Suprapubic skin (tissue), 4 donors: ENCODE measurements around the gene CUBN. TPM values are rescaled to one million over a fixed set of nuclear protein-coding genes. Genes with fewer than 3 reads are reported as not detected.

Source experiments
- DNase-seq, 2 donors: peaks; one replicate each; pipeline ENCODE4 v3.0.0-alpha.2; 2019; ENCODE audit warnings: low spot score in 2 of 2
- H3K27ac ChIP-seq: fragments of 200-600 bp; sonication (generic); one replicate; pipeline ENCODE4 v1.5.1; 2019
- H3K27me3 ChIP-seq: fragments of 200-600 bp; sonication (generic); one replicate; pipeline ENCODE4 v1.5.1; 2019
- H3K36me3 ChIP-seq: fragments of 200-600 bp; sonication (generic); one replicate; pipeline ENCODE4 v1.5.1; 2019
- H3K4me1 ChIP-seq: fragments of 200-600 bp; sonication (generic); one replicate; pipeline ENCODE4 v1.5.1; 2019
- H3K4me3 ChIP-seq: fragments of 200-600 bp; sonication (generic); one replicate; pipeline ENCODE4 v1.5.1; 2019; ENCODE audit warnings: mild to moderate bottlenecking
- H3K9me3 ChIP-seq: fragments of 200-600 bp; sonication (generic); one replicate; pipeline ENCODE4 v1.5.1; 2019
- EP300 ChIP-seq: sonication (generic); formaldehyde crosslinking; IDR thresholded peaks from one replicate; pipeline ENCODE4 v1.6.1; 2017; ENCODE audit warnings: antibody characterized with exemption
- POLR2A ChIP-seq, 2 donors: fragments of 450-650 bp; IDR thresholded peaks; one replicate each; pipeline ENCODE4 v1.6.1; 2017; ENCODE audit warnings: antibody characterized with exemption in 2 of 2, mild to moderate bottlenecking in 2 of 2, moderate library complexity in 2 of 2
- POLR2AphosphoS5 ChIP-seq, 3 donors: sonication (generic); formaldehyde crosslinking; IDR thresholded peaks; one replicate each; pipeline ENCODE4 v1.6.1; 2017; ENCODE audit warnings: antibody characterized with exemption in 3 of 3
- WGBS: methylation state at CpG from one replicate; pipeline ENCODE4 v1.1.5; 2018; 5-methylcytosine and 5-hydroxymethylcytosine counted together
- total RNA-seq, 4 donors: library from RNA; depleted of rRNA; stranded (reverse); fragments of >200 nt; gene quantifications; one replicate each; pipeline ENCODE4 v1.1.0, GENCODE V29; 2016
- TF ChIP-seq, protein P1 (sequence below), 2 donors: fragments of 200-600 bp in 1 of 2; fragments of 450-650 bp in 1 of 2; sonication (generic) in 1 of 2; IDR thresholded peaks; one replicate each; pipeline ENCODE4 v1.5.1; 2016 to 2019; ENCODE audit warnings: antibody characterized with exemption in 2 of 2, mild to moderate bottlenecking in 1 of 2, moderate library complexity in 1 of 2

Gene CUBN
- total RNA-seq, 4 donors from 2014 or later, result 1.1 to 8.4 (median 1.2) TPM

DNA sequence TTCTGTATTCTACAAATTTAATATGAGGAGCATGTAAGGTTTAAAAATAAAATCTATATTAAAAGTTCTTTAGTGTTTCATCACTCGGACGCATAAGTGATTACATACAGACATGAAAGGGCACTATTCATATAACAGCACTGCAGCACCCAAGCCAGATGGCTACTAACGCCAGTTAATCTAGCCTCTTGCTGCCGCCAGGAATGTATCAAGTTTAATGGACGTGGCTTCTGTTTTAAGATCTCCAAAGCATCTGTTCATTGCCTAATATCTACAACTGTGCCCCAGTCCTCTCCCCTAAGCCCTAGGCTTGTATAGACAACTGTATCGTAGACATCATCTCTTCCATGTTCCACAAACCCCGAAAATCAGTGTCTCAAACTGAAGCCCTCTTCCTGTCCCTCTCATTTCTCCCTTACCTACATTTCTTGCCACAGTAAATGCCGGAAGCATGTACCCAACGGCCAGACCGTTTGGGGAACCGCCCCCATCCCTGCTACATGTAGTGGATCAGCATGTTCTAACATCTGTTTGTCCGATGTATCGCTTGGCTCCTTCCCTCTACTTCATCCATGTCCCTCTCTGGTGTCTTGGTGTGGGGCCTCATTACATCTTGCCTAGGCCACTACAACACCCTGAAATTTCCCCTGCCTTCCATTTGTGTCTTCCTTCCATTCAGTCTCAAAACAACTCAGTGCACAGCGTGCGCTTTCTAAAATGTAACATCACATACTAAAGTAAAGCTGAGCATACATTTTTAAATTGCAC is 164.9 kb downstream of the CUBN start:
- H3K27ac ChIP-seq, result no peak overlapping the region
- no peak for DNase-seq
- TF ChIP-seq EP300 (no peak), POLR2A (IDR thresholded peaks at IDR 0.05) (no peak), POLR2AphosphoS5 (IDR thresholded peaks at IDR 0.05) (no peak)
- TF ChIP-seq, protein P1, sequence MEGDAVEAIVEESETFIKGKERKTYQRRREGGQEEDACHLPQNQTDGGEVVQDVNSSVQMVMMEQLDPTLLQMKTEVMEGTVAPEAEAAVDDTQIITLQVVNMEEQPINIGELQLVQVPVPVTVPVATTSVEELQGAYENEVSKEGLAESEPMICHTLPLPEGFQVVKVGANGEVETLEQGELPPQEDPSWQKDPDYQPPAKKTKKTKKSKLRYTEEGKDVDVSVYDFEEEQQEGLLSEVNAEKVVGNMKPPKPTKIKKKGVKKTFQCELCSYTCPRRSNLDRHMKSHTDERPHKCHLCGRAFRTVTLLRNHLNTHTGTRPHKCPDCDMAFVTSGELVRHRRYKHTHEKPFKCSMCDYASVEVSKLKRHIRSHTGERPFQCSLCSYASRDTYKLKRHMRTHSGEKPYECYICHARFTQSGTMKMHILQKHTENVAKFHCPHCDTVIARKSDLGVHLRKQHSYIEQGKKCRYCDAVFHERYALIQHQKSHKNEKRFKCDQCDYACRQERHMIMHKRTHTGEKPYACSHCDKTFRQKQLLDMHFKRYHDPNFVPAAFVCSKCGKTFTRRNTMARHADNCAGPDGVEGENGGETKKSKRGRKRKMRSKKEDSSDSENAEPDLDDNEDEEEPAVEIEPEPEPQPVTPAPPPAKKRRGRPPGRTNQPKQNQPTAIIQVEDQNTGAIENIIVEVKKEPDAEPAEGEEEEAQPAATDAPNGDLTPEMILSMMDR (IDR thresholded peaks at IDR 0.05), result no peak
- 72% methylated on average over 15 of the region's 15 CpGs for WGBS
- no peaks in the 10 kb centered on the region for H3K27me3 ChIP-seq
- H3K9me3 ChIP-seq, result no peaks in the 10 kb centered on the region
- no peak overlapping the region for H3K4me3 ChIP-seq
- no peaks in the 10 kb centered on the region for H3K36me3 ChIP-seq
- H3K4me1 ChIP-seq, result peaks cover 32% of the 10 kb centered on the region

DNA sequence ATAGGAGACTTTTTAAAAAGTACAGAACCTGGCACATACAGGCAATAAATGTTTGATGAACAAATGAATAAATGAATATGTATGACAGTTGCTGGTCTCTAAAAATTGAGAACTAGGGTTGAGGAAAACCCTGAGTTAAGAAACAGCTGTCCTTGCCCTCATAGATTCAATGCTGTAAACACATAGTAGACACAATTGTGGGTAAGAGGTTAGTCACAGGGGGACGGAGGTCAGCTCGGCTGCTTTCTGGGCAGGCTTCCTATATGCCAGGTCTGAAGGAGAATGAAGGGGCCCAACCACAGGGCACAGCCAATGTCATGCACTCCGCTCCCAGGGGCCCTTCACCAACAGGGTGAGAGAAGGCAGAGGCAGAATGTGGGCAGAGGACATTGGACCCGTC is 169.1 kb downstream of the CUBN start:
- no peak overlapping the region for H3K27ac ChIP-seq

GRCh38 chr10:16957038-16957437 is 172.6 kb downstream of the CUBN start:
- Histone ChIP-seq H3K9me3 (no peaks in the 10 kb centered on the region), H3K36me3 (no peaks in the 10 kb centered on the region), H3K4me3 (no peak overlapping the region), H3K27ac (no peak overlapping the region), H3K4me1 (peaks cover under 1% of the 10 kb centered on the region), H3K27me3 (no peaks in the 10 kb centered on the region)
- DNase-seq, result no peak
- 85% methylated on average over 2 of the region's 2 CpGs for WGBS
- TF ChIP-seq EP300 (no peak), POLR2A (IDR thresholded peaks at IDR 0.05) (no peak), POLR2AphosphoS5 (IDR thresholded peaks at IDR 0.05) (no peak)
- TF ChIP-seq, protein P1 (IDR thresholded peaks at IDR 0.05), result no peak

More for the DNA sequence above, 169.1 kb downstream of the CUBN start:
- TF ChIP-seq, protein P1 (IDR thresholded peaks at IDR 0.05), result no peak
- TF ChIP-seq POLR2AphosphoS5 (IDR thresholded peaks at IDR 0.05) (no peak), EP300 (no peak), POLR2A (IDR thresholded peaks at IDR 0.05) (no peak)
- Histone ChIP-seq H3K4me3 (no peak overlapping the region), H3K4me1 (no peaks in the 10 kb centered on the region), H3K36me3 (no peaks in the 10 kb centered on the region), H3K9me3 (no peaks in the 10 kb centered on the region), H3K27me3 (no peaks in the 10 kb centered on the region)
- 89% methylated on average over 4 of the region's 4 CpGs for WGBS
- no peak for DNase-seq

DNA sequence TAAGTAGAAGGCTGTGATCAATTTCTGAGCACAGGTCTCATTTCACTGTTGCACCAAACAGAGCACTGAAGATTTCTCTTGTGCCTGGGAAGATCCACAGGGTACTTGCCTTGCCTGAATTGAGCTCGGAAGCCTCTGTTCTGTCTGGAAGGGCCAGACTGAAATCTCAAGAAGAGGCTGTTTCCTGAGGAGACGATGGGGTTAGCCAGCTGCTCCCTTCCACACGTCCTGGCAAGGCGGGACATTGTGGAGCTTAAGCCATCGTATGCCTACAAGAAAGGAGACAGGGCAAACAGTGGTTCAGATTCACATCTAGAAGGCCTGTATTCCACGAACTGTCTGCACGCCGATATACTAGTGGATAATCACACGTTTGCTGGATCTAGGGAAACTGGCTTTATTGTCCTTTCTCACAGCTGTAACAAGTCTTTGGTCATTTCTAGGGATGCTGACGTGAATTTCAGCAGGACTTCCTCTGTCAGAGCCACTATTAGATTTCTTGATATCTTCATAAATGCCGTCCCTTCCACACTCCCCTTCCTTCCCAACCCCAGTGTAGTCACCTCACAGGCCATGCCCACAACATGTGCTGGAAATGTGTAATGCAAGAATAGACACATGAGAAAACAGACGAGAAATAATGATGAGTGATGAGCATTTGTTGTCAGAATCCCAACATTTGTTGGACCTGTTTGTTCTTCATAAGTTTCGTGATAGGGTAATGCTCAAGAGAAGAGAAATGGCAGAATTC is 175.2 kb downstream of the CUBN start:
- TF ChIP-seq, protein P1 (IDR thresholded peaks at IDR 0.05), result no peak
- TF ChIP-seq EP300, result no peak
- TF ChIP-seq POLR2AphosphoS5 (IDR thresholded peaks at IDR 0.05), result no peak
- no peak for TF ChIP-seq POLR2A (IDR thresholded peaks at IDR 0.05)
- H3K27me3 ChIP-seq, result no peaks in the 10 kb centered on the region
- H3K27ac ChIP-seq, result no peak overlapping the region
- DNase-seq, result no peak
- H3K4me3 ChIP-seq, result no peak overlapping the region
- WGBS, result 83% methylated on average over 13 of the region's 13 CpGs
- peaks cover 14% of the 10 kb centered on the region for H3K4me1 ChIP-seq
- no peaks in the 10 kb centered on the region for H3K36me3 ChIP-seq
- no peaks in the 10 kb centered on the region for H3K9me3 ChIP-seq

DNA sequence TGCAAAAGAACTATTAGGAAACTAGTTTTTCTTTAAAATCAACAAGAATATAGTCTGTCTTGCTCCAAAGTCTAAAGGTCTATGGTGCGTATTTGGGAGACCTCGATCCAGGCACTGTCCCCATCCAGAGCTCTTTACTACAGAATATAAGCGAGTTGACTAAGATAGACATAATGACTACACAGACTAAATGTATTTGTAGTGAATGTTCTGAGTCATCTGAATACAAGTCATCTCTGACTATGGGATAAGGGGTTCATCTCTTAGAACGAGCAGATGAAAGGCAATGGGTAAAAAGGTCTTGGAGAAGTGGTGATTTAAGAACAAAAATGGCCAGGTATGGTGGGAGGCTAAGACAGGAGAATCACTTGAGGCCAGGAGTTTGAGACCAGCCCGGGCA is 176.3 kb downstream of the CUBN start:
- no peaks in the 10 kb centered on the region for H3K9me3 ChIP-seq
- 90% methylated on average over 5 of the region's 5 CpGs for WGBS
- H3K27me3 ChIP-seq, result no peaks in the 10 kb centered on the region
- no peak overlapping the region for H3K4me3 ChIP-seq
- TF ChIP-seq, protein P1 (IDR thresholded peaks at IDR 0.05), result no peak
- TF ChIP-seq POLR2AphosphoS5 (IDR thresholded peaks at IDR 0.05), result no peak
- TF ChIP-seq EP300, result no peak
- no peak for TF ChIP-seq POLR2A (IDR thresholded peaks at IDR 0.05)
- H3K36me3 ChIP-seq, result no peaks in the 10 kb centered on the region
- H3K27ac ChIP-seq, result no peak overlapping the region
- H3K4me1 ChIP-seq, result peaks cover 14% of the 10 kb centered on the region
- no peak for DNase-seq
